ENCODE results near the gene TYROBP.

GRCh38 chr19:35939307-35940077 lies 31.4 kb upstream of the TYROBP start:
- no peak for TF ChIP-seq CTCF (conservative IDR thresholded peaks at IDR 0.05 in 1 of 2, IDR thresholded peaks at IDR 0.05 in 1 of 2; ENCODE audit: low read depth in 1 of 2, low read length in 2 of 2)
- TF ChIP-seq EZH2 (IDR thresholded peaks at IDR 0.05; ENCODE audit: low read length, missing control alignments), result no peak
